ENCODE data around the gene AFG1L.
"Not testable (repeated sequence)": the region's sequence is repeated elsewhere in the genome, so short reads cannot be mapped to it uniquely, and the experiment has no call there.

The AFG1L gene

DNA sequence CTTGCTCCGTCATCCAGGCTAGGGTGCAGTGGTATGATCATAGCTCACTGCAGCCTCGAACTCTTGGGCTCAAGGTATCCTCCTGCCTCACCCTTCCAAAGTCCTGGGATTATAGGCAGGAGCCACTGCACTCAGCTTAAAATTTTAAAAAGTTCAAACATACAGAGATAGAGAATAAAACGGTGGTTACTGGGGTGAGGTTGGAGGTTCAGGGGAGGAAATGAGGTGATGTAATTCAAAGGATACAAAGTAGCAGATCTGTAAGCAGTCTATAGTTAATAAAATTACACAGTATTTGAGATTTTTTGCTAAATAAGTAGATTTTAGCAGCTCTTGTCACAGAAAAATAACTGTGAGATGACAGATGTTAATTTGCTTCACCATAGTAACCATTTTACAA is 7.5 kb upstream of the AFG1L start:
- DNase-seq (ENCODE audit: extremely low read depth, low read depth) = no peak
- TF ChIP-seq, protein P1, sequence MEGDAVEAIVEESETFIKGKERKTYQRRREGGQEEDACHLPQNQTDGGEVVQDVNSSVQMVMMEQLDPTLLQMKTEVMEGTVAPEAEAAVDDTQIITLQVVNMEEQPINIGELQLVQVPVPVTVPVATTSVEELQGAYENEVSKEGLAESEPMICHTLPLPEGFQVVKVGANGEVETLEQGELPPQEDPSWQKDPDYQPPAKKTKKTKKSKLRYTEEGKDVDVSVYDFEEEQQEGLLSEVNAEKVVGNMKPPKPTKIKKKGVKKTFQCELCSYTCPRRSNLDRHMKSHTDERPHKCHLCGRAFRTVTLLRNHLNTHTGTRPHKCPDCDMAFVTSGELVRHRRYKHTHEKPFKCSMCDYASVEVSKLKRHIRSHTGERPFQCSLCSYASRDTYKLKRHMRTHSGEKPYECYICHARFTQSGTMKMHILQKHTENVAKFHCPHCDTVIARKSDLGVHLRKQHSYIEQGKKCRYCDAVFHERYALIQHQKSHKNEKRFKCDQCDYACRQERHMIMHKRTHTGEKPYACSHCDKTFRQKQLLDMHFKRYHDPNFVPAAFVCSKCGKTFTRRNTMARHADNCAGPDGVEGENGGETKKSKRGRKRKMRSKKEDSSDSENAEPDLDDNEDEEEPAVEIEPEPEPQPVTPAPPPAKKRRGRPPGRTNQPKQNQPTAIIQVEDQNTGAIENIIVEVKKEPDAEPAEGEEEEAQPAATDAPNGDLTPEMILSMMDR (IDR thresholded peaks at IDR 0.05; ENCODE audit: low read depth, low read length, missing control alignments) = no peak
- no peak overlapping the region for H3K4me3 ChIP-seq (replicated peaks; ENCODE audit: low read depth, low read length)

DNA sequence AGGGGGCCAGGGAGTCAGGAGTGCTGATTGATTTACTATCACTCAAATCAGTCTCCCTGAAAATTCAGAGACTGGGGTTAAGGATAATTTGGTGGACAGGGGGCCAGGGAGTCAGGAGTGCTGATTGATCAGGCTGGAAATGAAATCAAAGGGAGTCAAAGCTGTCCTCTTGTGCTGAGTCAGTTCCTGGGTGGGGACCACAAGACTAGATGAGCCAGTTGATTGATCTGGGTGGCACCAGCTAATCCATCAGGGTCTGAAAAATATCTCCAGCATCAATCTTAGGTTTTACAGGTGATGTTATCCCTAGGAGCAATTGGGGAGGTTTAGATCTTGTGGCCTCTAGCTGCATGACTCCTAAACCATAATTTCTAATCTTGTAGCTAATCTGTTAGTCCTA is 6.1 kb upstream of the AFG1L start:
- DNase-seq (ENCODE audit: extremely low read depth, low read depth) = no peak
- TF ChIP-seq, protein P1 (IDR thresholded peaks at IDR 0.05; ENCODE audit: low read depth, low read length, missing control alignments) = no peak
- H3K4me3 ChIP-seq (replicated peaks; ENCODE audit: low read depth, low read length) = no peak overlapping the region

DNA sequence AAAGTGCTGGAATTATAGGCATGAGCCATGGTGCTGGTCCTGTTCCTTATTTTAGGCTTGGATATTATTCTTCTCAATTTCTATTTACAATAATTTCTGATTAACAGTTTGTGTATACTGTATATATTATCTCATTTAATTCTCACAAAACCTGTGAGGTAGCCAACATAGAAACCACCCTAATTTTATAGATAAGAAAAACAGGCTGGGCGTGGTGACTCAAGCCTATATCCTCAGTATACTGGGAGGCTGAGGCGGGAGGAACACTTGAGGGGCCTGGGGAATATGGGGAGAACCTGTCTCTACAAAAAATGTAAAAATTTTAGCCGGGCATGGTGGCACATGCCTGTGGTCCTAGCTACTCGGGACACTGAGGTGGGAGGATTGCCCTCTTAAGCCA is 3.8 kb upstream of the AFG1L start:
- DNase-seq (ENCODE audit: extremely low read depth, low read depth) = no peak
- TF ChIP-seq, protein P1 (IDR thresholded peaks at IDR 0.05; ENCODE audit: low read depth, low read length, missing control alignments) = no peak
- H3K4me3 ChIP-seq (replicated peaks; ENCODE audit: low read depth, low read length) = no peak overlapping the region

DNA sequence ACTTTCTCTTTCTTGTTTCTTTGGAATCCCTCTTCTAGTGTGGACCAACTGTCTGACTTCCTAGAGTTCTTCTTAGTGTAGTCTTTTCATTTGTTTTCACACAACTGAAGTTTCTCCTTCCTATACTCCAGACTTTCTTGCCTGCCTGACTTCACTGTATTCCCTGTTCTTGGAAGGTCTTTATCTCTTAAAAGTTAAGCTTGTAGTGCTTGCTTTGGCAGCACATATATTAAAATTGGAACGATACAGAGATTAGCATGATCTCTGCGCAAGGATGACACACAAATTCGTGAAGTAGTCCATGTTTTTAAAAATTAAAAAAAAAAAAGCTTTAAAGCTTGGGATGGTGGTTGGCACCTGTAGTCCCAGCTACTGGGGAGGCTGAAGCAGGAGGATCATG is 2.3 kb upstream of the AFG1L start:
- H3K4me3 ChIP-seq (replicated peaks; ENCODE audit: low read depth, low read length) = not testable (repeated sequence)

DNA sequence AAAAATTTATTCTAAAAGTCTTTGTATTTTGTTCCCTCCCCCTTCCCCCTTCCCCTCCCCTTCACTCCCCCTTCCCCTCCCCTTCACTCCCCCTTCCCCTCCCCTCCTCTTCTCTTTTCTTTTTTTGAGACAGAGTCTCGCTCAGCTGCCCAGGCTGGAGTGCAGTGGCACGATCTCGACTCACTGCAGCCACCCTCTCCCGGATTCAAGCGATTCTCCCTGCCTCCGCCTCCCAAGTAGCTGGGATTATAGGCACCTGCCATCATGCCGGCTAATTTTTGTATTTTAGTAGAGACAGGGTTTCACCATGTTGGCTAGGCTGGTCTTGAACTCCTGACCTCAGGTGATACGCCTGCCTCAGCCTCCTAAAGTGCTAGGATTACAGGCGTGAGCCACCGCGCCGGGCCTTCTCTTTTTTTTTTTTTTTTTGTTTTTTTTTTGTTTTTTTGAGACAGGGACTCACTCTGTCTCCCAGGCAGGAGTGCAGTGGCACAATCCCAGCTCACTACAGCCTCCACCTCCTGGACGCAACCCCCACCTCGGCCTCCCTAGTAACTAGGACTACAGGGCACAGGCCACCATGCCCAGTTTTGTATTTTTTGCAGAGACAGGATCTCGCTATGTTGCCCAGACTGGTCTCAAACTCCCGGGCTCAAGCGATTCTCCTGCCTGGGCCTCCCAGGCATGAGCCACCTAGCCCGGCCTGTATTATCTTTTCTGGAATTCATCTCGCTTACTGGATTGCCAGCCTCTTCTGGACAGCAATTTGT is 1.1 kb upstream of the AFG1L start:
- H3K4me3 ChIP-seq (replicated peaks; ENCODE audit: low read depth, low read length) = peak overlapping the region; percentile 70
- no peak for DNase-seq (ENCODE audit: extremely low read depth, low read depth)
- TF ChIP-seq, protein P1 (IDR thresholded peaks at IDR 0.05; ENCODE audit: low read depth, low read length, missing control alignments) = no peak

More for the DNA sequence above, 2.3 kb upstream of the AFG1L start:
- not testable (repeated sequence) for DNase-seq (ENCODE audit: extremely low read depth, low read depth)

DNA sequence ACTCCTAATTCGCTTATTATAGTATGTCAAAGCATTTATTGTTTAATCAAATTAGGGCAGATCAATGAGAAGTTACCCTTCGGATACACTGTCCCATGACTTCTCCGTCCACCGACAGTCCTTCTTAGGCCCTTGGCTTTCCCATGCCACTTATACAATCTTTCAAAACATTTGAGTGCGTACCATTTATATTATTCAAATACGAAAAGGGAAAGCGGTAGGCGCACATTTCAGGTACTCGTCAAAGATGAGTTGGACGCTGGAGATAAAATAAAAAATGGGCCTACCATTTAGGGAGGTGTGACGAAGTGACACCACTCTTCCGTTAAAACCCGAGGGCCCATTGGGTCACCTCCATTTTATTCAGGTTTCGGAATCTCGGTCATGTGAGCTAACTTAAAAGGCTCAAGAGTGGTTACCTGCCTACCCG is 542 bp upstream of the AFG1L start:
- peak overlapping the region; percentile 70 for H3K4me3 ChIP-seq (replicated peaks; ENCODE audit: low read depth, low read length)
- TF ChIP-seq, protein P1 (IDR thresholded peaks at IDR 0.05; ENCODE audit: low read depth, low read length, missing control alignments) = no peak
- DNase-seq (ENCODE audit: extremely low read depth, low read depth) = no peak

DNA sequence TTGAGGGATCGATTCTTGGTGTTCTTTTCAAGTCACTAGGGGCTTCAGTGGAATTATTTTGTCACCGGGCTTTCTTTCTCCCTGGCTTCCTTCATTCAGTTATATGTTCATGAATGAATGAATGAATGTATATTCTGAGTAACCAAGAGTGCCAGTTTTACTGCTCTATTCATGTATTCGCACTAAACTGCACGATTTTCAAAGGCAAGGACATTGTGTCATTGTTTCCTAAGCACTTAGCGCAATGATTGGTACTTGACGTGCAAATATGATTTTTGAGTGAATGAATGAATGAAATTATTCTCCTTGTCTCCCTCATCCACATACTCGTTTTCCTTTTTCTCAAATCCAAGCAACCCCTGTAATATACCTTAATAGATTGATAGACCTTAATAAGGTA is 822 bp downstream of the AFG1L start:
- peak overlapping the region; percentile 70 for H3K4me3 ChIP-seq (replicated peaks; ENCODE audit: low read depth, low read length)
- no peak for DNase-seq (ENCODE audit: extremely low read depth, low read depth)
- TF ChIP-seq, protein P1 (IDR thresholded peaks at IDR 0.05; ENCODE audit: low read depth, low read length, missing control alignments) = no peak
